Neural progenitor cell (in vitro differentiated cells): ENCODE measurements around the gene GNAZ. TPM values are rescaled to one million over a fixed set of nuclear protein-coding genes. Genes with fewer than 3 reads are reported as not detected.
A peak's percentile ranks its signal among the peaks of the same experiment; 100 is the strongest.

ENCODE experiments used
- DNase-seq: peaks from one replicate; pipeline ENCODE4 v3.0.0-alpha.2; 2016; ENCODE audit warnings: low spot score
- H2AFZ ChIP-seq: fragments of 200-600 bp; sonication (generic); replicated peaks from 2 replicates; pipeline ENCODE4 v1.6.1; 2016; ENCODE audit warnings: antibody characterized with exemption
- H3F3A ChIP-seq: fragments of 200-600 bp; sonication (generic); 2 replicates; pipeline ENCODE4 v1.6.1; 2016; ENCODE audit warnings: antibody characterized with exemption, low read depth
- H3K27ac ChIP-seq: fragments of 200-600 bp; sonication (generic); 2 replicates; pipeline ENCODE4 v1.5.1; 2016; ENCODE audit warnings: mild to moderate bottlenecking
- H3K27me3 ChIP-seq: fragments of 200-600 bp; sonication (generic); 2 replicates; pipeline ENCODE4 v1.6.1; 2016; ENCODE audit warnings: mild to moderate bottlenecking, moderate library complexity
- H3K36me3 ChIP-seq: fragments of 200-600 bp; sonication (generic); 2 replicates; pipeline ENCODE4 v1.5.1; 2016
- H3K4me1 ChIP-seq: fragments of 200-600 bp; sonication (generic); 2 replicates; pipeline ENCODE4 v1.6.1; 2016; ENCODE audit warnings: mixed run types
- H3K4me2 ChIP-seq: fragments of 200-600 bp; sonication (generic); 2 replicates; pipeline ENCODE4 v1.6.1; 2016
- H3K4me3 ChIP-seq: fragments of 200-600 bp; sonication (generic); 2 replicates; pipeline ENCODE4 v1.5.1; 2016
- H3K79me2 ChIP-seq: fragments of 200-600 bp; sonication (generic); 2 replicates; pipeline ENCODE4 v1.6.1; 2016; ENCODE audit warnings: low read depth
- H3K9ac ChIP-seq: fragments of 200-600 bp; sonication (generic); 2 replicates; pipeline ENCODE4 v1.6.1; 2016
- H3K9me3 ChIP-seq: fragments of 200-600 bp; sonication (generic); 2 replicates; pipeline ENCODE4 v1.5.1; 2016; ENCODE audit warnings: low read depth
- H4K20me1 ChIP-seq: fragments of 200-600 bp; sonication (generic); 2 replicates; pipeline ENCODE4 v1.6.1; 2016; ENCODE audit warnings: low read depth
- H3K27ac Mint-ChIP-seq: 3 replicates; pipeline ENCODE4 v1.8.0; 2021; ENCODE audit warnings: mixed read lengths
- H3K27me3 Mint-ChIP-seq: 2 replicates; pipeline ENCODE4 v1.8.0; 2022; ENCODE audit warnings: low read depth, mild to moderate bottlenecking, inconsistent platforms, moderate library complexity, mixed read lengths; ENCODE audit not compliant: insufficient read depth
- H3K36me3 Mint-ChIP-seq: 3 replicates; pipeline ENCODE4 v1.8.0; 2021; ENCODE audit warnings: mixed read lengths
- H3K4me1 Mint-ChIP-seq: 3 replicates; pipeline ENCODE4 v1.8.0; 2021; ENCODE audit warnings: mixed read lengths
- H3K4me3 Mint-ChIP-seq: 3 replicates; pipeline ENCODE4 v1.8.0; 2021; ENCODE audit warnings: mild to moderate bottlenecking, moderate library complexity, mixed read lengths
- H3K9me3 Mint-ChIP-seq: 3 replicates; pipeline ENCODE4 v1.8.0; 2020; ENCODE audit warnings: mixed read lengths
- CTCF ChIP-seq: fragments of 200-600 bp; sonication (generic); IDR thresholded peaks from 2 replicates; pipeline ENCODE4 v1.5.1; 2017; ENCODE audit warnings: antibody characterized with exemption, mild to moderate bottlenecking
- EZH2 ChIP-seq: fragments of 200-600 bp; sonication (generic); IDR thresholded peaks from 2 replicates; pipeline ENCODE4 v1.6.1; 2017; ENCODE audit warnings: antibody characterized with exemption, mild to moderate bottlenecking, moderate library complexity
- EZH2phosphoT487 ChIP-seq: fragments of 200-600 bp; sonication (generic); IDR thresholded peaks from 2 replicates; pipeline ENCODE4 v1.6.1; 2017; ENCODE audit warnings: antibody characterized with exemption
- total RNA-seq: library from RNA; depleted of rRNA; stranded (reverse); fragments of >200 nt; gene quantifications from 2 replicates; pipeline ENCODE4 v1.2.3, GENCODE V29; 2015; ENCODE audit warnings: low replicate concordance

GNAZ gene
- total RNA-seq, 1 donor from 2014 or later = 16.5 TPM

- Histone ChIP-seq H2AFZ (no peak overlapping the region), H4K20me1 (no peaks in the 10 kb centered on the region), H3F3A (no peaks in the 10 kb centered on the region), H3K27ac (no peak overlapping the region), H3K79me2 (no peaks in the 10 kb centered on the region), H3K4me3 (no peak overlapping the region), H3K9ac (no peak overlapping the region), H3K4me1 (peaks cover 6% of the 10 kb centered on the region), H3K9me3 (no peaks in the 10 kb centered on the region), H3K4me2 (no peak overlapping the region), H3K36me3 (no peaks in the 10 kb centered on the region), H3K27me3 (no peaks in the 10 kb centered on the region)
- Mint-ChIP-seq H3K4me3 (no peak overlapping the region), H3K36me3 (no peaks in the 10 kb centered on the region), H3K27me3 (peaks cover 4% of the 10 kb centered on the region), H3K27ac (peak overlapping the region; percentile 33), H3K4me1 (peaks cover 7% of the 10 kb centered on the region), H3K9me3 (no peaks in the 10 kb centered on the region)
- no peak for DNase-seq
- TF ChIP-seq CTCF = no peak
- no peak for TF ChIP-seq EZH2
- TF ChIP-seq EZH2phosphoT487 = no peak
These were observed 33.5 kb upstream of the GNAZ start for GRCh38 chr22:23036684-23037428.

GRCh38 chr22:23037429-23038333, 32.6 kb upstream of the GNAZ start:
- Histone ChIP-seq H3K4me2 (no peak overlapping the region), H2AFZ (no peak overlapping the region), H3F3A (no peaks in the 10 kb centered on the region), H3K4me1 (peaks cover 5% of the 10 kb centered on the region), H3K27ac (no peak overlapping the region), H3K4me3 (no peak overlapping the region), H3K79me2 (no peaks in the 10 kb centered on the region), H4K20me1 (no peaks in the 10 kb centered on the region), H3K9me3 (no peaks in the 10 kb centered on the region), H3K27me3 (no peaks in the 10 kb centered on the region), H3K36me3 (no peaks in the 10 kb centered on the region), H3K9ac (no peak overlapping the region)
- TF ChIP-seq EZH2phosphoT487 = no peak
- no peak for TF ChIP-seq CTCF
- no peak for TF ChIP-seq EZH2
- peaks cover 7% of the 10 kb centered on the region for H3K4me1 Mint-ChIP-seq
- peak overlapping the region; percentile 69 for H3K27ac Mint-ChIP-seq
- H3K4me3 Mint-ChIP-seq = no peak overlapping the region
- H3K27me3 Mint-ChIP-seq = peaks cover 4% of the 10 kb centered on the region
- no peak for DNase-seq
- H3K36me3 Mint-ChIP-seq = no peaks in the 10 kb centered on the region
- H3K9me3 Mint-ChIP-seq = no peaks in the 10 kb centered on the region

GRCh38 chr22:23038334-23038642, 32.0 kb upstream of the GNAZ start:
- H3K4me3 ChIP-seq = no peak overlapping the region
- Mint-ChIP-seq H3K36me3 (no peaks in the 10 kb centered on the region), H3K27me3 (peaks cover 4% of the 10 kb centered on the region), H3K27ac (peak overlapping the region; percentile 62), H3K4me3 (no peak overlapping the region), H3K4me1 (peaks cover 7% of the 10 kb centered on the region), H3K9me3 (no peaks in the 10 kb centered on the region)
- no peak overlapping the region for H3K9ac ChIP-seq
- H4K20me1 ChIP-seq = no peaks in the 10 kb centered on the region
- H3K27ac ChIP-seq = no peak overlapping the region
- no peak for DNase-seq
- no peaks in the 10 kb centered on the region for H3K27me3 ChIP-seq
- H3K4me2 ChIP-seq = no peak overlapping the region
- no peaks in the 10 kb centered on the region for H3K9me3 ChIP-seq
- TF ChIP-seq EZH2phosphoT487 = no peak
- no peak for TF ChIP-seq CTCF
- TF ChIP-seq EZH2 = no peak
- H3F3A ChIP-seq = no peaks in the 10 kb centered on the region
- peaks cover 5% of the 10 kb centered on the region for H3K4me1 ChIP-seq
- no peak overlapping the region for H2AFZ ChIP-seq
- no peaks in the 10 kb centered on the region for H3K79me2 ChIP-seq
- H3K36me3 ChIP-seq = no peaks in the 10 kb centered on the region
